B cell (primary cell): ENCODE data around the gene AP1M1.

Experiments used
- EZH2 ChIP-seq: IDR thresholded peaks from 2 replicates; pipeline ENCODE4 v1.6.1; 2012; ENCODE audit warnings: borderline replicate concordance, low read depth, mild to moderate bottlenecking, moderate library complexity, low read length; ENCODE audit not compliant: insufficient read depth, poor library complexity, severe bottlenecking
- TF ChIP-seq, protein P1 (sequence below): fragments of 200-600 bp; IDR thresholded peaks from one replicate; pipeline ENCODE4 v1.8.0; 2022; ENCODE audit warnings: antibody characterized with exemption, mild to moderate bottlenecking

- TF ChIP-seq, protein P1, sequence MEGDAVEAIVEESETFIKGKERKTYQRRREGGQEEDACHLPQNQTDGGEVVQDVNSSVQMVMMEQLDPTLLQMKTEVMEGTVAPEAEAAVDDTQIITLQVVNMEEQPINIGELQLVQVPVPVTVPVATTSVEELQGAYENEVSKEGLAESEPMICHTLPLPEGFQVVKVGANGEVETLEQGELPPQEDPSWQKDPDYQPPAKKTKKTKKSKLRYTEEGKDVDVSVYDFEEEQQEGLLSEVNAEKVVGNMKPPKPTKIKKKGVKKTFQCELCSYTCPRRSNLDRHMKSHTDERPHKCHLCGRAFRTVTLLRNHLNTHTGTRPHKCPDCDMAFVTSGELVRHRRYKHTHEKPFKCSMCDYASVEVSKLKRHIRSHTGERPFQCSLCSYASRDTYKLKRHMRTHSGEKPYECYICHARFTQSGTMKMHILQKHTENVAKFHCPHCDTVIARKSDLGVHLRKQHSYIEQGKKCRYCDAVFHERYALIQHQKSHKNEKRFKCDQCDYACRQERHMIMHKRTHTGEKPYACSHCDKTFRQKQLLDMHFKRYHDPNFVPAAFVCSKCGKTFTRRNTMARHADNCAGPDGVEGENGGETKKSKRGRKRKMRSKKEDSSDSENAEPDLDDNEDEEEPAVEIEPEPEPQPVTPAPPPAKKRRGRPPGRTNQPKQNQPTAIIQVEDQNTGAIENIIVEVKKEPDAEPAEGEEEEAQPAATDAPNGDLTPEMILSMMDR, result no peak
- no peak for TF ChIP-seq EZH2
These were observed 9.2 kb upstream of the AP1M1 start for GRCh38 chr19:16188521-16188920.
